DND-41 (cell line): ENCODE measurements around the gene PXDC1.
"Not testable (repeated sequence)": the region's sequence is repeated elsewhere in the genome, so short reads cannot be mapped to it uniquely, and the experiment has no call there.

Experiments used
- ATAC-seq: fragments of 200-7000 bp; cut with Tn5 transposase; 3 replicates; pipeline ENCODE4 v1.9.1; 2021; ENCODE audit warnings: low read depth; ENCODE audit not compliant: insufficient read depth
- DNase-seq: peaks from one replicate; pipeline ENCODE4 v3.0.0-alpha.2; 2020
- H2AFZ ChIP-seq: 2 replicates; pipeline ENCODE4 v1.6.0; 2012; ENCODE audit warnings: low read depth, low read length
- H3K27ac ChIP-seq: 2 replicates; pipeline ENCODE4 v1.5.1; 2012; ENCODE audit warnings: low read length, inconsistent platforms
- H3K27me3 ChIP-seq: fragments of 200-600 bp; sonication (generic); 2 replicates; pipeline ENCODE4 v1.6.0; 2012; ENCODE audit warnings: low read length, mild to moderate bottlenecking, inconsistent platforms; ENCODE audit not compliant: insufficient read depth, poor library complexity
- H3K36me3 ChIP-seq: 2 replicates; pipeline ENCODE4 v1.5.1; 2012; ENCODE audit warnings: low read length, inconsistent platforms; ENCODE audit not compliant: insufficient read depth
- H3K4me1 ChIP-seq: 2 replicates; pipeline ENCODE4 v1.5.1; 2012; ENCODE audit warnings: mild to moderate bottlenecking, low read length; ENCODE audit not compliant: insufficient read depth
- H3K4me2 ChIP-seq: 2 replicates; pipeline ENCODE4 v1.6.0; 2012; ENCODE audit warnings: mild to moderate bottlenecking, moderate library complexity, low read length, inconsistent platforms; ENCODE audit not compliant: insufficient read depth
- H3K4me3 ChIP-seq, 2 experiments: fragments of 200-600 bp in 1 of 2; shearing (Covaris generic) in 1 of 2; 2 replicates each; pipeline ENCODE4 v1.5.1; 2012 to 2016; ENCODE audit warnings: inconsistent platforms in 2 of 2, low read length in 2 of 2, mild to moderate bottlenecking in 2 of 2, low read depth in 1 of 2, moderate library complexity in 1 of 2
- H3K79me2 ChIP-seq: 2 replicates; pipeline ENCODE4 v1.6.0; 2012; ENCODE audit warnings: low read length, inconsistent platforms; ENCODE audit not compliant: insufficient read depth
- H3K9ac ChIP-seq: 2 replicates; pipeline ENCODE4 v1.6.0; 2012; ENCODE audit warnings: low read depth, mild to moderate bottlenecking, inconsistent platforms, low read length, moderate library complexity
- H3K9me3 ChIP-seq: 2 replicates; pipeline ENCODE4 v1.5.1; 2012; ENCODE audit warnings: low read length, moderate library complexity, mild to moderate bottlenecking, inconsistent platforms; ENCODE audit not compliant: insufficient read depth, severe bottlenecking
- H4K20me1 ChIP-seq: 2 replicates; pipeline ENCODE4 v1.6.0; 2012; ENCODE audit warnings: low read length; ENCODE audit not compliant: insufficient read depth
- EZH2 ChIP-seq: IDR thresholded peaks from 3 replicates; pipeline ENCODE4 v1.6.1; 2012; ENCODE audit warnings: borderline replicate concordance, low read depth, mild to moderate bottlenecking, moderate library complexity, low read length, inconsistent platforms; ENCODE audit not compliant: severe bottlenecking
- TF ChIP-seq, protein P1 (sequence below): IDR thresholded peaks from 2 replicates; pipeline ENCODE4 v1.5.1; 2012; ENCODE audit warnings: borderline replicate concordance, low read length, moderate library complexity, mild to moderate bottlenecking; ENCODE audit not compliant: poor library complexity, severe bottlenecking; ENCODE audit errors: extremely low read depth

PXDC1 gene

DNA sequence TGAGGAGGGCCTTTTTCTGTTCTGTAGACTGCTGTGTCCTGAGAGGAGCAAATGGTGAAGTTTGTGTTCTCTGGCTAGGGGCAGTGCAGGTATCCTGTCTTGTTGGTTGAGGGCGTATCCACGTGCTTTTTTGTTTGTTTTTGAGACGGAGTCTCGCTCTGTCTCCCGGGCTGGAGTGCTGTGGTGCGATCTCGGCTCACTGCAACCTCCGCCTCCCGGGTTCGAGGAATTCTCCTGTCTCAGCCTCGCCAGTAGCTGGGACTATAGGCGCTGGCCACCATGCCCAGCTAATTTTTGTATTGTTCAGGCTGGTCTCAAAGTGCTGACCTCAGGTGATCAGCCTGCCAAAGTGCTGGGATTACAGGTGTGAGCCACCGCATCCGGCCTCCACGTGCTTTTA, 10.8 kb upstream of the PXDC1 start:
- Histone ChIP-seq H3K36me3 (no peaks in the 10 kb centered on the region), H3K27ac (no peak overlapping the region), H3K4me3 (no peak overlapping the region), H3K4me1 (no peaks in the 10 kb centered on the region), H4K20me1 (no peaks in the 10 kb centered on the region; the same call in 1 of the 2 replicates), H3K9me3 (no peaks in the 10 kb centered on the region), H3K4me2 (no peak overlapping the region), H3K79me2 (no peaks in the 10 kb centered on the region), H2AFZ (no peak overlapping the region), H3K9ac (no peak overlapping the region), H3K27me3 (peaks cover 19% of the 10 kb centered on the region)
- TF ChIP-seq, protein P1, sequence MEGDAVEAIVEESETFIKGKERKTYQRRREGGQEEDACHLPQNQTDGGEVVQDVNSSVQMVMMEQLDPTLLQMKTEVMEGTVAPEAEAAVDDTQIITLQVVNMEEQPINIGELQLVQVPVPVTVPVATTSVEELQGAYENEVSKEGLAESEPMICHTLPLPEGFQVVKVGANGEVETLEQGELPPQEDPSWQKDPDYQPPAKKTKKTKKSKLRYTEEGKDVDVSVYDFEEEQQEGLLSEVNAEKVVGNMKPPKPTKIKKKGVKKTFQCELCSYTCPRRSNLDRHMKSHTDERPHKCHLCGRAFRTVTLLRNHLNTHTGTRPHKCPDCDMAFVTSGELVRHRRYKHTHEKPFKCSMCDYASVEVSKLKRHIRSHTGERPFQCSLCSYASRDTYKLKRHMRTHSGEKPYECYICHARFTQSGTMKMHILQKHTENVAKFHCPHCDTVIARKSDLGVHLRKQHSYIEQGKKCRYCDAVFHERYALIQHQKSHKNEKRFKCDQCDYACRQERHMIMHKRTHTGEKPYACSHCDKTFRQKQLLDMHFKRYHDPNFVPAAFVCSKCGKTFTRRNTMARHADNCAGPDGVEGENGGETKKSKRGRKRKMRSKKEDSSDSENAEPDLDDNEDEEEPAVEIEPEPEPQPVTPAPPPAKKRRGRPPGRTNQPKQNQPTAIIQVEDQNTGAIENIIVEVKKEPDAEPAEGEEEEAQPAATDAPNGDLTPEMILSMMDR = no peak
- TF ChIP-seq EZH2 = no peak
- DNase-seq (no peak), ATAC-seq (no peak)

DNA sequence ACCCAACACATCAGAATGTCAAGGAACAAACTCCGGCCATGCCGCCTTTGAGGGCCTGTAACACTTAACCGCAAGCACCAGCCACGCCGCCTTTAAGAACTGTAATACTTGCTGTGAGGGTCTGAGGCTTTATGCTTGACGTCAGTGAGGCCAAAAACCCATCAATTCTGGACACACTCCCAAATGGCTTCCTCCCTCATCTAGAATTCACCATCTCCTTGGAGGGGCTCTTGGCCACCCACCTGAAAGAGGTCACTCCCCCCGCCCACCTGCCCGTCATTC, 10.4 kb upstream of the PXDC1 start:
- Histone ChIP-seq H3K4me2 (no peak overlapping the region), H3K9me3 (no peaks in the 10 kb centered on the region), H3K4me3 (no peak overlapping the region), H3K27ac (no peak overlapping the region), H3K9ac (no peak overlapping the region), H3K27me3 (peaks cover 17% of the 10 kb centered on the region), H4K20me1 (no peaks in the 10 kb centered on the region; the same call in 1 of the 2 replicates), H2AFZ (no peak overlapping the region), H3K79me2 (no peaks in the 10 kb centered on the region), H3K4me1 (no peaks in the 10 kb centered on the region), H3K36me3 (no peaks in the 10 kb centered on the region)
- ATAC-seq (no peak), DNase-seq (no peak)
- TF ChIP-seq, protein P1 = no peak
- no peak for TF ChIP-seq EZH2

DNA sequence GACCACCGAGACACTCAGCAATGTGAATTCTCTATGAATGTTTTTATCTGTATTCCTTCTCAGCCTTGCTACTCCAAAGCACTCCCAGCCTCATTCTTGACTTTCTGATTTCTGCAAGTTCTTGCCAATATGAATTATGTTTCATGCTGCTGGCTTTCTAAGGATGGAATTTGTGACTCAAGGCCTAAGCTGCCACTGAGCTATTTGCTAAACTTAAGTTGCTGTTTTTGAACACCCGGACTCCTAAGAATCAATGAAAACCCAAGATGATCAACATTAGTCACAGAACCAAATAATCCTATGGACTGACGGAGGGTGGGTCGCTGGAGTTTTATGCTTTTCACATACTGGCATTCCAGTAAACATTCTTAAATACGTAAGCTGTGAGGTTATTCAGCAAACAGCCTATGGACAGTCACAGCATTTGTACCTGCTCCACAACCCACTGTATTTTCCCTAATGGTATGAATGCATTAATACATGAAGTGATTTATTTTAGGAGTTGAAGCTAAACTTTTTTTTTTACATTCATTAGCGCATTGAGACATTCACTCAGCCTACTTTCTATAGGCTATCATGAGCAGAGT, 8.2 kb upstream of the PXDC1 start:
- Histone ChIP-seq H3K9ac (no peak overlapping the region), H3K4me2 (no peak overlapping the region)
- no peak for DNase-seq

GRCh38 chr6:3758842-3759144, 7.3 kb upstream of the PXDC1 start:
- H4K20me1 ChIP-seq = no peaks in the 10 kb centered on the region
- no peak for TF ChIP-seq EZH2
- TF ChIP-seq, protein P1 = no peak
- ATAC-seq (no peak), DNase-seq (no peak)
- H3K9me3 ChIP-seq = no peaks in the 10 kb centered on the region
- no peak overlapping the region for H2AFZ ChIP-seq
- H3K4me3 ChIP-seq = no peak overlapping the region
- no peak overlapping the region for H3K27ac ChIP-seq
- H3K4me2 ChIP-seq = no peak overlapping the region
- H3K4me1 ChIP-seq = no peaks in the 10 kb centered on the region
- H3K27me3 ChIP-seq = no peaks in the 10 kb centered on the region
- H3K9ac ChIP-seq = no peak overlapping the region
- H3K79me2 ChIP-seq = no peaks in the 10 kb centered on the region
- no peaks in the 10 kb centered on the region for H3K36me3 ChIP-seq

More for the DNA sequence above, 8.2 kb upstream of the PXDC1 start:
- no peaks in the 10 kb centered on the region for H3K9me3 ChIP-seq
- H3K27me3 ChIP-seq = peaks cover 5% of the 10 kb centered on the region
- H3K79me2 ChIP-seq = no peaks in the 10 kb centered on the region
- H3K4me3 ChIP-seq = no peak overlapping the region
- H3K4me1 ChIP-seq = no peaks in the 10 kb centered on the region
- H3K27ac ChIP-seq = no peak overlapping the region
- H2AFZ ChIP-seq = no peak overlapping the region
- no peak for TF ChIP-seq EZH2
- TF ChIP-seq, protein P1 = no peak
- no peak for ATAC-seq
- H3K36me3 ChIP-seq = no peaks in the 10 kb centered on the region
- H4K20me1 ChIP-seq = no peaks in the 10 kb centered on the region; the same call in 1 of the 2 replicates

DNA sequence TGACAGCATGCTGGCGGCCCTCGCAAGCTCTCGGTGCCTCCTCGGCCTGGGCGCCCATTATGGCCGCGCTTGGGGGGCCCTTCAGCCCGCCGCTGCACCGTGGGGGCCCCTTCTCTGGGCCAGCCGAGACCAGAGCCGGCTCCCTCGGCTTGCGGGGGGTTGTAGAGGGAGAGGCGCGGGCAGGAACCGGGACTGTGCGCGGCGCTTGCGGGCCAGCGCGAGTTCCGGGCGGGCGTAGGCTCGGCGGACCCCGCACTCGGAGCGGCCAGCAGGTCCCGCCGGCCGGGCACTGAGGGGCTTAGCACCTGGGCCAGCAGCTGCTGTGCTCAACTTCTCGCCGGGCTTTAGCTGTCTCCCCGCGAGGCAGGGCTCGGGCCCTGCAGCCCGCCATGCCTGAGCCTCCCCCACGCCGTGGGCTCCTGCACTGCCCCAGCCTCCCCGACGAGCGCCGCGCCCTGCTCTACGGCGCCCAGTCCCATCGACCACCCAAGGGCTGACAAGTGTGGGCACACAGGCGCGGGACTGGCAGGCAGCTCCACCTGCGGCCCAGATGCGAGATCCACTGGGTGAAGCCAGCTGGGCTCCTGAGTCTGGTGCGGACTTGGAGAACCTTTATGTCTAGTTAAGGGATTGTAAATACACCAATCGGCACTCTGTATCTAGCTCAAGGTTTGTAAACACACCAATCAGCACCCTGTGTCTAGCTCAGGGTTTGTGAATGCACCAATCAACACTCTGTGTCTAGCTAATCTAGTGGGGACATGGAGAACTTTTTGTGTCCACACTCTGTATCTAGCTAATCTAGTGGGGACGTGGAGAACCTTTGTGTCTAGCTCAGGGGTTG, 6.7 kb upstream of the PXDC1 start:
- not testable (repeated sequence) for H4K20me1 ChIP-seq, H3K79me2 ChIP-seq, H3K9me3 ChIP-seq, H3K9ac ChIP-seq, H3K4me3 ChIP-seq, H2AFZ ChIP-seq, DNase-seq, ATAC-seq, H3K4me1 ChIP-seq, H3K27ac ChIP-seq, H3K27me3 ChIP-seq, H3K4me2 ChIP-seq, H3K36me3 ChIP-seq
